Breast epithelium (tissue), 3 donors: ENCODE results near the gene GCNT3.

Source experiments
- CTCF ChIP-seq, 3 donors: fragments of 450-650 bp; IDR thresholded peaks; one replicate each; pipeline ENCODE4 v1.5.1; 2016 to 2017; ENCODE audit warnings: antibody characterized with exemption in 3 of 3, mild to moderate bottlenecking in 3 of 3, moderate library complexity in 3 of 3
- POLR2A ChIP-seq: fragments of 450-650 bp; IDR thresholded peaks from one replicate; pipeline ENCODE4 v1.6.1; 2016; ENCODE audit warnings: antibody characterized with exemption, mild to moderate bottlenecking, moderate library complexity
- POLR2AphosphoS5 ChIP-seq, 3 donors: sonication (generic); formaldehyde crosslinking; IDR thresholded peaks; one replicate each; pipeline ENCODE4 v1.6.1; 2017; ENCODE audit warnings: antibody characterized with exemption in 3 of 3

- TF ChIP-seq CTCF (IDR thresholded peaks at IDR 0.05) (no peak), POLR2A (no peak), POLR2AphosphoS5 (IDR thresholded peaks at IDR 0.05) (no peak)
These were observed 17.1 kb upstream of the GCNT3 start for GRCh38 chr15:59594493-59594942.
